Keratinocyte (primary cell): ENCODE data around the gene NELL2. TPM values are rescaled to one million over a fixed set of nuclear protein-coding genes. Genes with fewer than 3 reads are reported as not detected.

ENCODE experiments used
- DNase-seq: peaks from one replicate; pipeline ENCODE4 v3.0.0-alpha.2; 2011; ENCODE audit warnings: low read depth, missing footprints, low spot score
- FAIRE-seq: peaks from 2 replicates; lab custom pipeline; 2011; peaks lifted over from hg19 to GRCh38; lab: Jason Lieb, UNC
- H2AFZ ChIP-seq: 2 replicates; pipeline ENCODE4 v1.6.0; 2012; ENCODE audit warnings: low read length, control low read depth, inconsistent platforms; ENCODE audit not compliant: control insufficient read depth
- H3K27ac ChIP-seq: 2 replicates; pipeline ENCODE4 v1.5.1; 2011; ENCODE audit warnings: low read length; ENCODE audit not compliant: control insufficient read depth, insufficient read depth
- H3K27me3 ChIP-seq: 3 replicates; pipeline ENCODE4 v1.6.0; 2011; ENCODE audit warnings: low read length; ENCODE audit not compliant: control insufficient read depth, insufficient read depth; ENCODE audit errors: extremely low read depth
- H3K36me3 ChIP-seq, 2 experiments: 2 replicates in 1 of 2; 3 replicates in 1 of 2; pipeline ENCODE4 v1.5.1; 2011; ENCODE audit warnings: low read length in 2 of 2, mild to moderate bottlenecking in 1 of 2; ENCODE audit not compliant: control insufficient read depth in 2 of 2, insufficient read depth in 2 of 2; ENCODE audit errors: extremely low read depth in 1 of 2
- H3K4me1 ChIP-seq: 3 replicates; pipeline ENCODE4 v1.5.1; 2011; ENCODE audit warnings: low read length; ENCODE audit not compliant: control insufficient read depth, insufficient read depth; ENCODE audit errors: extremely low read depth
- H3K4me2 ChIP-seq: 3 replicates; pipeline ENCODE4 v1.6.0; 2011; ENCODE audit warnings: low read depth, low read length; ENCODE audit not compliant: control insufficient read depth, insufficient read depth; ENCODE audit errors: extremely low read depth
- H3K4me3 ChIP-seq, 3 experiments: fragments of 200-600 bp in 1 of 3; sonication (generic) in 1 of 3; 2 replicates in 2 of 3; 3 replicates in 1 of 3; pipeline ENCODE4 v1.5.1; 2011 to 2016; ENCODE audit warnings: low read length in 3 of 3, mild to moderate bottlenecking in 3 of 3, control low read depth in 2 of 3, inconsistent platforms in 1 of 3, low read depth in 1 of 3, mixed read lengths in 1 of 3, mixed run types in 1 of 3, moderate library complexity in 1 of 3; ENCODE audit not compliant: control insufficient read depth in 2 of 3, insufficient read depth in 2 of 3; ENCODE audit errors: extremely low read depth in 1 of 3
- H3K79me2 ChIP-seq: 2 replicates; pipeline ENCODE4 v1.6.0; 2012; ENCODE audit warnings: low read length; ENCODE audit not compliant: control insufficient read depth, insufficient read depth
- H3K9ac ChIP-seq: 3 replicates; pipeline ENCODE4 v1.6.0; 2011; ENCODE audit warnings: low read length; ENCODE audit not compliant: control insufficient read depth, insufficient read depth; ENCODE audit errors: extremely low read depth
- H3K9me1 ChIP-seq: 3 replicates; pipeline ENCODE4 v1.6.0; 2011; ENCODE audit warnings: low read length; ENCODE audit not compliant: control insufficient read depth, insufficient read depth; ENCODE audit errors: extremely low read depth
- H3K9me3 ChIP-seq: 2 replicates; pipeline ENCODE4 v1.5.1; 2012; ENCODE audit warnings: low read depth, low read length; ENCODE audit not compliant: control insufficient read depth
- H4K20me1 ChIP-seq: 3 replicates; pipeline ENCODE4 v1.6.0; 2011; ENCODE audit warnings: low read length; ENCODE audit not compliant: control insufficient read depth, insufficient read depth; ENCODE audit errors: extremely low read depth
- EZH2 ChIP-seq: IDR thresholded peaks from one replicate; pipeline ENCODE4 v1.6.1; 2012; ENCODE audit warnings: inconsistent platforms, mild to moderate bottlenecking, low read length, moderate library complexity
- dilution Hi-C: fragments of 300-500 bp; cut with MboI; formaldehyde crosslinking; loops from one replicate; pipeline ENCODE4 v1.7.0; 2020; ENCODE audit warnings: low sequenced_read_pairs; ENCODE audit not compliant: extremely low pct_ligation_motif_present
- polyA plus RNA-seq, 5 experiments: library from polyadenylated mRNA; depleted of rRNA in 3 of 5; stranded (reverse) in 3 of 5; stranded (forward) in 1 of 5; unstranded in 1 of 5; fragments of >200 nt; gene quantifications; 1 replicate in 1 of 5; 2 replicates in 3 of 5; 3 replicates in 1 of 5; pipeline versions ENCODE4 v1.2.1 to v1.2.3, GENCODE V29; 2011 to 2012; ENCODE audit warnings: missing spikeins in 2 of 5, low read depth in 1 of 5, low replicate concordance in 1 of 5
- TF ChIP-seq, protein P1 (sequence below), 3 experiments: IDR thresholded peaks in 1 of 3; conservative IDR thresholded peaks in 1 of 3; optimal IDR thresholded peaks in 1 of 3; 2 replicates in 2 of 3; 3 replicates in 1 of 3; pipeline versions ENCODE3 to v1.5.1; 2011; ENCODE audit warnings: low read length in 3 of 3, mild to moderate bottlenecking in 3 of 3, moderate library complexity in 2 of 3, control low read depth in 1 of 3, inconsistent platforms in 1 of 3; ENCODE audit not compliant: insufficient read depth in 2 of 3; ENCODE audit errors: extremely low read depth in 1 of 3

Gene NELL2
- polyA plus RNA-seq, 1 donor (not counting 4 experiments of a cell fraction or from before 2014, with no cell fraction given), result 0.58 TPM

DNA sequence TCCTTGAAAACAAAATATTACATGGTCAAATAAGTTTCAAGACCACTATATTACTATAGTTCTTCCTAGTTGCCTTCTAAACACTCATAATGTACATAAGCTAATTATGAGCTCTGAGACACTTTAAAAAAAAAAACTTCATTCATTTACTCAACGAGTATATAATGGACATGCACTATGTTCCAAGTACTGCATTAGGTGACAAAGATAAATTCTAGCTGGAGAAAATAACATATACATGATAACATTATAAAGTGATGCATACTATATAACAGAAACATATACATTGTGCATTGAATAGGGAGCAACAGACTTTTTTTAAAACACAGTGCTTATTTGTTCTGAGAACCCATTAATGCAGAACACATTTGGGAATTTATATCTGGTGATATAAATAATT, 202.3 kb downstream of the NELL2 start:
- TF ChIP-seq, protein P1, sequence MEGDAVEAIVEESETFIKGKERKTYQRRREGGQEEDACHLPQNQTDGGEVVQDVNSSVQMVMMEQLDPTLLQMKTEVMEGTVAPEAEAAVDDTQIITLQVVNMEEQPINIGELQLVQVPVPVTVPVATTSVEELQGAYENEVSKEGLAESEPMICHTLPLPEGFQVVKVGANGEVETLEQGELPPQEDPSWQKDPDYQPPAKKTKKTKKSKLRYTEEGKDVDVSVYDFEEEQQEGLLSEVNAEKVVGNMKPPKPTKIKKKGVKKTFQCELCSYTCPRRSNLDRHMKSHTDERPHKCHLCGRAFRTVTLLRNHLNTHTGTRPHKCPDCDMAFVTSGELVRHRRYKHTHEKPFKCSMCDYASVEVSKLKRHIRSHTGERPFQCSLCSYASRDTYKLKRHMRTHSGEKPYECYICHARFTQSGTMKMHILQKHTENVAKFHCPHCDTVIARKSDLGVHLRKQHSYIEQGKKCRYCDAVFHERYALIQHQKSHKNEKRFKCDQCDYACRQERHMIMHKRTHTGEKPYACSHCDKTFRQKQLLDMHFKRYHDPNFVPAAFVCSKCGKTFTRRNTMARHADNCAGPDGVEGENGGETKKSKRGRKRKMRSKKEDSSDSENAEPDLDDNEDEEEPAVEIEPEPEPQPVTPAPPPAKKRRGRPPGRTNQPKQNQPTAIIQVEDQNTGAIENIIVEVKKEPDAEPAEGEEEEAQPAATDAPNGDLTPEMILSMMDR (optimal IDR thresholded peaks at IDR 0.05 in 1 of 3, IDR thresholded peaks at IDR 0.05 in 1 of 3, conservative IDR thresholded peaks at IDR 0.05 in 1 of 3; ENCODE audit: extremely low read depth in 1 of 3, insufficient read depth in 2 of 3, low read length in 3 of 3), result no peak
- no peak for TF ChIP-seq EZH2
- H3K4me2 ChIP-seq, result no peak overlapping the region
- no peak overlapping the region for H3K27ac ChIP-seq
- DNase-seq, result no peak
- no peak overlapping the region for H3K9ac ChIP-seq
- H3K4me3 ChIP-seq, result no peak overlapping the region
- H3K79me2 ChIP-seq, result no peaks in the 10 kb centered on the region
- H3K4me1 ChIP-seq, result no peaks in the 10 kb centered on the region
- no peaks in the 10 kb centered on the region for H3K9me3 ChIP-seq
- H3K36me3 ChIP-seq, result no peaks in the 10 kb centered on the region
- no peak for FAIRE-seq
- H2AFZ ChIP-seq, result no peak overlapping the region
- dilution Hi-C loops, result no loop called here
- H3K9me1 ChIP-seq, result no peaks in the 10 kb centered on the region
- no peaks in the 10 kb centered on the region for H3K27me3 ChIP-seq
- no peaks in the 10 kb centered on the region for H4K20me1 ChIP-seq

DNA sequence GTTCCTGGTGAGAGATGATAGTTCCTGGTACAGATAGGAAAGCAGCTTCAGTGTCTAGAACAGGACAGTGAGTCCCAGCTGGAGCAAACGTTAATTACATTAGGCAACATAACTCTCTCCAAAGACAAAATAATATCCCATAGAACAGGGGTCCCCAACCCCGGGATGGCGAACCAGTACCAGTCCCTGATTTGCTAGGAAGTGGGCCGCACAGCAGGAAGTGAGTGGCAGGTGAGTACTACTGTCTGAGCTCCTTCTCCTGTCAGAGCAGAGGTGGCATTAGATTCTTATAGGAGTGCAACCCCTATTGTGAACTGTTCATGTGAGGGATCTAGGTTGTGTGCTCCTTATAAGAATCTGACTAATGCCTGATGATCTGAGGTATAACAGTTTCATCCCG, 204.1 kb downstream of the NELL2 start:
- DNase-seq (no peak), FAIRE-seq (no peak)
- H3K4me3 ChIP-seq, result no peak overlapping the region
- H3K79me2 ChIP-seq, result no peaks in the 10 kb centered on the region
- H3K4me2 ChIP-seq, result no peak overlapping the region
- TF ChIP-seq EZH2, result no peak
- TF ChIP-seq, protein P1 (optimal IDR thresholded peaks at IDR 0.05 in 1 of 3, IDR thresholded peaks at IDR 0.05 in 1 of 3, conservative IDR thresholded peaks at IDR 0.05 in 1 of 3; ENCODE audit: extremely low read depth in 1 of 3, insufficient read depth in 2 of 3, low read length in 3 of 3), result no peak
- H3K9me1 ChIP-seq, result no peaks in the 10 kb centered on the region
- no peaks in the 10 kb centered on the region for H3K27me3 ChIP-seq
- H4K20me1 ChIP-seq, result no peaks in the 10 kb centered on the region
- no peaks in the 10 kb centered on the region for H3K4me1 ChIP-seq
- H3K9ac ChIP-seq, result no peak overlapping the region
- dilution Hi-C loops, result no loop called here
- H2AFZ ChIP-seq, result no peak overlapping the region
- no peaks in the 10 kb centered on the region for H3K36me3 ChIP-seq
- no peak overlapping the region for H3K27ac ChIP-seq
- H3K9me3 ChIP-seq, result no peaks in the 10 kb centered on the region
